Lung (tissue), 12 donors: ENCODE results near the gene SMYD2. TPM values are rescaled to one million over a fixed set of nuclear protein-coding genes. Genes with fewer than 3 reads are reported as not detected.

Experiments
- ATAC-seq: fragments of 200-7000 bp; cut with Tn5 transposase; one replicate; pipeline ENCODE4 v1.9.1; 2020; ENCODE audit warnings: moderate number of reproducible peaks; ENCODE audit not compliant: insufficient read depth, low FRiP score
- DNase-seq, 3 donors: peaks; one replicate each; pipeline ENCODE4 v3.0.0-alpha.2; 2013 to 2017
- H3K27ac ChIP-seq, 2 donors: one replicate each; pipeline ENCODE4 v1.5.1; 2013; ENCODE audit warnings: mild to moderate bottlenecking in 2 of 2, moderate library complexity in 2 of 2, control low read depth in 1 of 2, inconsistent platforms in 1 of 2, low read depth in 1 of 2, low read length in 1 of 2
- H3K27me3 ChIP-seq, 3 donors: one replicate each; pipeline ENCODE4 v1.5.1; 2013; ENCODE audit warnings: low read length in 2 of 3; ENCODE audit not compliant: control insufficient read depth in 3 of 3, insufficient read depth in 3 of 3
- H3K36me3 ChIP-seq, 4 donors: one replicate each; pipeline ENCODE4 v1.5.1; 2013; ENCODE audit warnings: low read length in 4 of 4, mild to moderate bottlenecking in 1 of 4, moderate library complexity in 1 of 4; ENCODE audit not compliant: control insufficient read depth in 4 of 4, insufficient read depth in 4 of 4
- H3K4me1 ChIP-seq, 5 donors: one replicate each; pipeline ENCODE4 v1.5.1; 2013; ENCODE audit warnings: low read length in 5 of 5, mild to moderate bottlenecking in 2 of 5, moderate library complexity in 1 of 5; ENCODE audit not compliant: control insufficient read depth in 5 of 5, insufficient read depth in 5 of 5
- H3K4me3 ChIP-seq: one replicate; pipeline ENCODE4 v1.5.1; 2013; ENCODE audit warnings: mild to moderate bottlenecking, control low read depth, moderate library complexity
- H3K9ac ChIP-seq, 2 donors: one replicate each; pipeline ENCODE4 v1.5.1; 2013; ENCODE audit warnings: low read length in 2 of 2, control low read depth in 1 of 2; ENCODE audit not compliant: insufficient read depth in 1 of 2
- H3K9me3 ChIP-seq, 4 donors: one replicate each; pipeline ENCODE4 v1.5.1; 2013; ENCODE audit warnings: low read length in 3 of 4, mild to moderate bottlenecking in 1 of 4, moderate library complexity in 1 of 4; ENCODE audit not compliant: control insufficient read depth in 4 of 4, insufficient read depth in 3 of 4
- WGBS, 2 donors: extraction: QIAGEN DNeasy Blood & Tissue Kit; methylation state at CpG; one replicate each; pipeline ENCODE4 v1.1.7; 2013; 5-methylcytosine and 5-hydroxymethylcytosine counted together
- polyA plus RNA-seq, 2 donors: library from polyadenylated mRNA; stranded (reverse); fragments of 200-250 nt; gene quantifications; one replicate each; pipeline ENCODE4 v1.2.1, GENCODE V29; 2013
- total RNA-seq, 2 donors: library from RNA; depleted of rRNA in 1 of 2; stranded (reverse); fragments of >200 nt in 1 of 2; gene quantifications; one replicate each; pipeline ENCODE4 v1.2.1, GENCODE V29; 2014 to 2021
- TF ChIP-seq, protein P1 (sequence below): IDR thresholded peaks from 2 replicates; pipeline ENCODE4 v1.5.1; 2012; ENCODE audit warnings: mild to moderate bottlenecking; ENCODE audit errors: control extremely low read depth, extremely low read depth
- donor health status: control.
- donor health status: control.
- donor health status: Bipolar disorder and iron deficiency.
- donor health status: healthy.
- donor health status: DM: yes; HTN: yes; CAD: no.

Gene SMYD2
- total and polyA plus RNA-seq, 4 donors, result 20.6 to 48.6 (median 28.2) TPM

DNA sequence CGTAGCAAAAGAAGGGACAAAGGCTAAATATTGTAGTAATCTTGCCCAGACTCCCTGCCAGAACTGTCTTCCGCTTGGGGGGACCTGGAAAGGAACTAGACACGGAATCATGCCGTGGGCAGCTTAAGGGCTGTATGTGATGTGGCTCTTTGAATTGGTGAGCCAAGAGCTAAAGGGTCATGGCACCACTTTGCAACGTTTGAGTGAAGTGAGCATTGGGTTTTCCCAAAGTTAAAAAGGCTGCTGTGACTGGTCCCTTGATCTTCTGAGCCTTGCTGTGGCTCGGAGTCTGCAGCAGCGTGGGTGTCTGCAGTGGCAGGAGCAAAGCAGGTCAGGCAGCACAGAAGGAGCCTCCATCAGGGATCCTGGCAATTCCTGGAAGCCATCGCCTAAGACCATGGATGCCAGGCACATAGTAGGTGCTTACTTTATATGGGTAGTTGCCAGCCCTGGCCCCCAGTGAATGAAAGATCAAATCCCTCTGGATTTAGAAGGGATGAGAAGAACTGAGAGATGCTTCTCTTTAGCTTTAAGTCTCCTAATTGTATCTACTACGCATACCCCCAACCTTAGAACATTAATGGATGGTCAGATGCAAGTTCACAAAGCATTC, 1.8 kb downstream of the SMYD2 start:
- DNase-seq (no peak), ATAC-seq (no peak)
- no peaks in the 10 kb centered on the region for H3K9me3 ChIP-seq
- H3K27me3 ChIP-seq, result no peaks in the 10 kb centered on the region
- no peaks in the 10 kb centered on the region for H3K36me3 ChIP-seq
- H3K4me3 ChIP-seq, result no peak overlapping the region
- peaks cover 0 to 21% (median 4%) of the 10 kb centered on the region in 5 donors for H3K4me1 ChIP-seq
- H3K27ac ChIP-seq, result peak overlapping the region in 1 of 2 donors; percentile 98
- H3K9ac ChIP-seq, result no peak overlapping the region
- TF ChIP-seq, protein P1, sequence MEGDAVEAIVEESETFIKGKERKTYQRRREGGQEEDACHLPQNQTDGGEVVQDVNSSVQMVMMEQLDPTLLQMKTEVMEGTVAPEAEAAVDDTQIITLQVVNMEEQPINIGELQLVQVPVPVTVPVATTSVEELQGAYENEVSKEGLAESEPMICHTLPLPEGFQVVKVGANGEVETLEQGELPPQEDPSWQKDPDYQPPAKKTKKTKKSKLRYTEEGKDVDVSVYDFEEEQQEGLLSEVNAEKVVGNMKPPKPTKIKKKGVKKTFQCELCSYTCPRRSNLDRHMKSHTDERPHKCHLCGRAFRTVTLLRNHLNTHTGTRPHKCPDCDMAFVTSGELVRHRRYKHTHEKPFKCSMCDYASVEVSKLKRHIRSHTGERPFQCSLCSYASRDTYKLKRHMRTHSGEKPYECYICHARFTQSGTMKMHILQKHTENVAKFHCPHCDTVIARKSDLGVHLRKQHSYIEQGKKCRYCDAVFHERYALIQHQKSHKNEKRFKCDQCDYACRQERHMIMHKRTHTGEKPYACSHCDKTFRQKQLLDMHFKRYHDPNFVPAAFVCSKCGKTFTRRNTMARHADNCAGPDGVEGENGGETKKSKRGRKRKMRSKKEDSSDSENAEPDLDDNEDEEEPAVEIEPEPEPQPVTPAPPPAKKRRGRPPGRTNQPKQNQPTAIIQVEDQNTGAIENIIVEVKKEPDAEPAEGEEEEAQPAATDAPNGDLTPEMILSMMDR, result no peak
- 89 to 90% methylated on average over 9 of the region's 9 CpGs for WGBS, 2 donors

DNA sequence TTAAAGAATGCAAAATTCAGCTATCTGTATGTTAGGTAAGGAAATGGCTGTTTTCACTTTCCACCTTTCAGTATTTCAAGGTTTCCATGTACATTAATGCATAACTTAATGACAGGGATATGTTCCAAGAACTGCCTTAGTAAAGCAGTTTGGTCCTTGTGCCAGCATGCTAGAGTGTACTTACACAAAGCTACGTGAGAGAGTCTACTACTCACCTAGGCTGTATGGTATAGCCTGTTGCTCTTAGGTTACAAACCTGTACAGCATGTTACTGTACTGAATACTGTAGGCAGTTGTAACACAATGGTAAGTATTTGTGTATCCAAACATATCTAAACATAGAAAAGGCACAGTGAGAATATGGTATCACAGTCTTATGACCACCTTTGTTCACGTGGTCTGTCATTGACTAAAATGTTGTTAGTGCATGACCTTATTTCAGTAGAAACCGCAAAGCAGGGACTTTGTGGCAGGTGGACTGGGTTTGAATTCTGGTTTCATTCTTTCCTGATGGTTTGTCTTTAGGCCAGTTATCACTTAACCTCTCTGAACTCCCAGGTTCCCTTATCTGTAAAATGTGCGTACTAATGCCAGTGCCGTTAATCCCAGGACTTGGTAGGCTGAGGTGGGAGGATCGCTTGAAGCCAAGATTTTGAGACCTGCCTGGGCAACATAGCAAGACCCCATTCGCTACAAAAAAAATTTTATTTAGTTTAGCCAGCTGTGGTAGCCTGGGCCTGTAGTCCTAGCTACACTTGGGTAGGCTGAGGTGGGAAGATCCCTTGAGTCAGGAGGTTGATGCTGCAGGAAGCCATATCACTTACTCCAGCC, 4.9 kb downstream of the SMYD2 start:
- no peaks in the 10 kb centered on the region for H3K27me3 ChIP-seq
- H3K9ac ChIP-seq, result no peak overlapping the region
- H3K27ac ChIP-seq, result no peak overlapping the region
- TF ChIP-seq, protein P1, result no peak
- WGBS, 2 donors, result 93 to 96% methylated on average over 7 of the region's 7 CpGs
- DNase-seq, result peak in 2 of 3 donors; percentile 38 to 71
- no peak for ATAC-seq
- peaks cover 2 to 20% (median 3%) of the 10 kb centered on the region in 5 donors for H3K4me1 ChIP-seq
- H3K36me3 ChIP-seq, result no peaks in the 10 kb centered on the region
- H3K9me3 ChIP-seq, result no peaks in the 10 kb centered on the region
- no peak overlapping the region for H3K4me3 ChIP-seq

DNA sequence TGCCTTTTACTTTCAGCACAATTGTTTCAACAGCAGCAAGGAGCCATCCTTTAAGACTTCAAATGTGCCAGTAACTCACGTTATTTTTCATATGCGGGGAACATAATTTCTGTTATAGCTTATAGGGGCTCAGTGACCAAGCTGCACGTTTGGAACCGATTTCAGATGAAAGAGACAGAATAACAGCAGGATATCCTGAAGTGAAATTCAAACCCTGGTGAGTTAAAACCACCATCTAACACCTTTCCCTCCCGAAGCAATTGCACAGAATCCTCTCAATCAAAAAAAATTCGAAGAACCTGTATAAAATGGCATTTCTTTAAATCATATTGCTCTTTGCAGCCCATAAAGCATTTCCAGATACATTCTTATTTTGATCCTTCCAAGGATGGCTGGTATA, 6.9 kb downstream of the SMYD2 start:
- H3K9ac ChIP-seq, result no peak overlapping the region
- TF ChIP-seq, protein P1, result no peak
- H3K27me3 ChIP-seq, result no peaks in the 10 kb centered on the region
- peaks cover 0 to 16% (median 4%) of the 10 kb centered on the region in 5 donors for H3K4me1 ChIP-seq
- no peaks in the 10 kb centered on the region for H3K36me3 ChIP-seq
- DNase-seq (no peak), ATAC-seq (no peak)
- no peaks in the 10 kb centered on the region for H3K9me3 ChIP-seq
- WGBS, 2 donors, result 72 to 74% methylated on average over 6 of the region's 6 CpGs
- H3K27ac ChIP-seq, result no peak overlapping the region
- H3K4me3 ChIP-seq, result no peak overlapping the region
